HEK293T (cell line): Measurements from ENCODE around the gene HOXB4.

Experiments used
- BHLHE40 ChIP-seq: fragments of 450-650 bp; IDR thresholded peaks from 2 replicates; pipeline ENCODE4 v1.6.1; 2016; ENCODE audit warnings: mild to moderate bottlenecking, moderate library complexity, borderline replicate concordance
- ELF4 ChIP-seq: fragments of 450-650 bp; IDR thresholded peaks from 2 replicates; pipeline ENCODE4 v1.6.1; 2017; ENCODE audit warnings: antibody characterized with exemption
- HDGF ChIP-seq: fragments of 450-650 bp; IDR thresholded peaks from 2 replicates; pipeline ENCODE4 v1.6.1; 2017; ENCODE audit warnings: antibody characterized with exemption, borderline replicate concordance
- SP1 ChIP-seq: fragments of 450-650 bp; IDR thresholded peaks from 2 replicates; pipeline ENCODE4 v1.6.1; 2017
- ZNF384 ChIP-seq: fragments of 450-650 bp; IDR thresholded peaks from 2 replicates; pipeline ENCODE4 v1.6.1; 2016

DNA sequence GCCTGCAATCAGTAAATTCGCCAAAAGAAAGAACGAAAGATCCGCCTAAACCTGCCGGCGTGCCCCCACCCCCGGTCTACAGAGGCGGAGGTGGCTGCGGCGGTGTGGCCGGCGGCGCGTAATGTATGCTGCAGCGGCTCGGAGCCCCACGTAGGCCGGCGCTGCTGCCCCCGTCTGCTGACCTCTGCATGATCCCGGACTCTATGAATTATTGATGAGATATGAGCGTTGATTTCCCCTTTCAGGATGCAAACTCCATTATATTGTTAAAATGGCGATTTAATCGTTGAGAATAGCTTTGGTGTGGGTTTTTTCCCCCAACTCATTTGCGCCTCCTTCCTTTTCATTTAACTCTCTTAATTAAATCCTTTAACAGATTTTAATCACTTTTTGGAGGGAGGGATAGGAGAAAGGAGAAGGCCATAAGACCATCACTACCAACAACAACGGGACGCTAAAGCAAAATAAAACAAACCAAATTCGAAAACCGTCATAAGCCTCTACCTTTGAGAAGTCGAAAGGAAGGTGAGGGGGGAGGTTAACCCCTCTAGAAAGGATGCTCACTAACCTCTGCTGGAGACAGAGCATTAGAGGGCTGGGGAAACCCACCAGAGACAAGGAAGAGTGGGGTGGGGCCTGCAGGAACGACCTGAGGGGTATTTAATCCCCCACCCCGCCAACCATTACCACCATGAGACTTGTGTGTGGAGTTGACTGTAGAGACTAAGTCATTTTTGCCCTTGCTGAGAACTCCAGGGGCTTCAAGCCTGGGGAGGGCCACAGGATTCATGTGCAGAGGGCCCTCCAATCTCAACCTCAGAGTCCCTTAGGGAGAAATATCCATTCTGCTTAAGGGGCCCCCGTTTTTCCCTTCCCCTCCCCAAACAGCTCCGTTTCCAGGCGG lies 8.5 kb upstream of the HOXB4 start:
- TF ChIP-seq SP1 (no peak), BHLHE40 (no peak), ELF4 (no peak), HDGF (no peak), ZNF384 (no peak)
